GM19025 (cell line): ENCODE data around the gene PLA2G1B.

Experiments used
- ATAC-seq: cut with Tn5 transposase; IDR thresholded peaks from one replicate; pipeline ENCODE4 v1.9.1; 2021; ENCODE audit warnings: mild to moderate bottlenecking, low read depth, moderate library complexity; ENCODE audit not compliant: unreplicated experiment

Gene PLA2G1B

GRCh38 chr12:120278137-120279069 lies 49.2 kb downstream of the PLA2G1B start:
- no peak for ATAC-seq

GRCh38 chr12:120276734-120277133 lies 50.8 kb downstream of the PLA2G1B start:
- no peak for ATAC-seq
